HG03565 (cell line): Measurements from ENCODE around the gene CREB3L2.
A peak's percentile ranks its signal among the peaks of the same experiment; 100 is the strongest.
"Not testable (repeated sequence)": the region's sequence is repeated elsewhere in the genome, so short reads cannot be mapped to it uniquely, and the experiment has no call there.

Experiments
- ATAC-seq: cut with Tn5 transposase; IDR thresholded peaks from one replicate; pipeline ENCODE4 v1.9.1; 2021; ENCODE audit warnings: mild to moderate bottlenecking, moderate library complexity; ENCODE audit not compliant: unreplicated experiment

CREB3L2 gene

DNA sequence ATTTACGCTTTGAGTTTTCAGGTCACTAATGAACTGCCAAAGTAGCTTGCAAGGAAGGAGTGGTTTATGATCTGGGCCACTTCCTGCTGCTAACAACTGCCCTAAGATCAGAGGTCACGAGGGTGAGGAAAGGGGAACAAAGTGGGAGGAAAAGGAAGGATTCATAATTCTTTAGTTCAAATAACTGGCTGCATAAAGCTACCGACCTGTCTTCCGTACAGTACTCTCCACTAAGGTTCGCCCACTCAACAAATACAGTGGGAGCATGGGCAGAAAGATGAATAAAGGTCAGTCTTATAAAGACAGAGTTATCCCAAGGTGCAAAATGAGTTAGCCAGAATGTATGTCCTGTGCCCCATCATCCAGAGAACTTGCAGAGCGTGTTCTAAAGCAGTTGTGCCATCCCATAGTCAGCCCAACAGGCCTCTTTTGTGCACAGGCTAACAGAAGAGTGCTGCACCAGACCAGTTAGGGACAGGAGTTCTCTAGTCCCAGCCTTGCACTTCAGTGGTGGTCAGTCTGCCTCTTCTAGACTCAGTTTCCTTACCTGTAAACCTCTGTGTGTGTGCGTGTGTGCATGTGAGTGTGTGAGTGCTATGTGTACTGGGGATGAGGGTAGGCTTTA, 65.9 kb downstream of the CREB3L2 start:
- ATAC-seq: no peak

DNA sequence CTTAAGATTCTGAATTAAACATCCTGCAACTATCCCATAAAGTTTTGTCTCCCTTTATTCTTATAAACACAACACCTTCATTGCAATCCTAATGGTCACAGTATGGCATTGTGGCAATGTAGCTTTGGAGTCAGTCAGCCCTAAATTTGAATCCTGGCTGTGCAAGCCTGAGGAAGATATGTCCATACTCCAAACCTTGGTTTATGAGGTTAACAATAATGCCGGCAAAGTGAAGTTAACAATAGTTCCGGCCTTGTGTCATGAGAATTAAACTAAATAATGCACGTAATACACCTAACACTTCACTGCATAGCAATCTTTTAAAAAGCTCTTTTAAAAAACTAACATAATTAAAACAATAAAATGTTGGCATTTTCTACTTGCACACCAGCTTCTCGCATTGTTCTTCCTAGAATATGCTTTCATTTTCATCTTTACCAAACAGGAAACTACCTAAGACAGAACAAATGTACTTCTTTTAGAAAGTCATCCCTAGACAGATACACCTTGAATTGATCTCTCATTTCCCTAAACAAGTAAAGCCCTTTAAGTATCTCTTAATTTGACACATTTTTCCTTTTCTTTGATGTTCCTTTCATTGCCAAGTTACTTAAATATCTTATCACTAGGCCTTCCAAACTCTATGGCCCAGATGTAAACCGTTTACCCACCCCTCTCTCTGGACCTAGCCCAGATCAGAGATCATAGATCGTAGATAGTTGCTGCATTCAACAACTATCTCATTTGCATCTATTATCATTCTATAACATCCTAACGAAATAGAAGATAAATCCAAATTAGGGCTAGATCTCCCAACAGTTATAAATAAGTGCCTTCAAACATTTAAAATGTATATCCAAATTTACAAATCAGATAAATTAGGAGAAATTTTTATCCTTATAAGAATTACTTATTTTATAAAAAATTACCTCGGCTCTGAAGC, 66.7 kb downstream of the CREB3L2 start:
- peak; percentile 93 for ATAC-seq

DNA sequence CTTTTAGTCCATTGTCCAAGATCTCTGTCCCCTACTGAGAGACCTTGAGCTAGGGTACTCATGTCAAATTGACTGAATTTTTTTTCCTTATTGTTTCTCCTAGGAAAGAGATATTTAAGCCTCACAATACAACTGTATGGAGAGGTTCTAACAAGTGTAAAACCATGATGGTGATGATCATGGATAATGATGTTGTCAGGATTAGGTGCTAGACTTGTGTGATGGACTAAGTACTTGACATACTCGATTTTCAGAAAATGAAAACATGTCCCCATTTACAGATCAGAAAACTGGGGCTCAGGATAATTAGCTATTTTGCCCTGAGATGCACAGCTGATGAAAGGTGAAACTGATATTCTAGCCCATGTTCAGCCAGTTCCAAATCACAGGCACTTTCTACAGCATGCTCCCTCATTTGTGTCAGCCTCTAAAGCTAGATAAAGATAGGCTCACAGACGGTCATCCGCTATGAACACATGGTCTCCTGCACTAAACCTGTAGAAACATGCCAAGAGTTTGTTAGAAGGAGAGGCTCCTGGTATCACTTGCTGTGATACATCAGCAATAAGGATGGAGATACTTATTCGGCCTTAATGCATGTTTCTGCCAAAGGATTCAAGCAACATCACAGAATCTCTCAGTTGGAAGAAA, 67.6 kb downstream of the CREB3L2 start:
- no peak for ATAC-seq

DNA sequence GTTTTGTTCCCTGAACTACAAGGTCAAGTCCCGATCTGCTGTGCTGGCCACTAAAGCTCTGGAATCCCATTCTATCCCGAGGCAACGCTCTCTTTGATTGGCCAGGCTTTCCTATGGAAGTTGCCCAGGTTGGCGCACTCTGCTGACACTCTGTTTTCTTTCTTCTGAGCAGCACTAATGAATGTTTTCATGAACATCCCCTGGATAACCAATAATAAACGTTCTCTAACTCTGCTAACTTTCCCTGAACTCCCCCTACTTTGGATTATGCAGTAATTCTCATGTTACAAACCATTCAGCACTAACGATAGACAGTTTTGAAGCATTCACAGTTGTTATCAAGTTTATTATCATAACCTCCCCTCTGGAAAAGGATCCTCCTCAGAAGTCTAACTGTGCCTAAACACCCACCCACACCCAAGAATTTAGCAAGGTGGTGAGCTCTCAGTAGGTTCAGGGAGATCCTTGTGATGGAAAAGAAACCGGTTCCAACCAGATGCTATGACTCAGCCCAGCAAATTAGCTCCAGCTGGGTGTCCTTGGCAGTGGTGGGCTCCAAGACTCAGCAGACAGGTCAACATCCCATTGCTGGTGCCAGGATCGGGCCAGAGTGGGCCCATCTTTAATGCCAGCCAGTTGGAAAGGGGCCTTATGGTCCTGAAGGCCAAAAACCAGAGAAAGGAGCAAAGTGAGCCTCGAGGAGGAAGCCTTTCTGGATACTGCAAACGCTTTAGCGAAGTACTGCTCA, 68.4 kb downstream of the CREB3L2 start:
- no peak for ATAC-seq

DNA sequence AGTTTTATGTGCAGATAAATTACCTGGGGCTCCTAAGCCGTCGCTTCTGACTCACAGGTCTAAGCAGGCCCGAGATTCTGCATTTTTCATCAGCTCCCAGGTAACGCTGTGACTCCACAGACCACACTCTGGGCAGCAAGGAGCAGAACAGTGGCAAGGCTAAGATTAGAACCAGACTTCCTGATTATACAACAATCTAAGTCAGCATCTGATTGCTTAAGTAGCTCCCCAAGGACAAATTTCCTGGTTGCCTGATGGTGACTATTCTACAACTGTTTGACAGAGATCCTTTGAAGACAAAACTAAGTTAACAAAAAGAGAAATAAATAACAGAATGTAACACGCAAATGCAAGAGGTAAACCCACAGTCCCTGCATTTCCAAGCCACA, 69.0 kb downstream of the CREB3L2 start:
- no peak for ATAC-seq

DNA sequence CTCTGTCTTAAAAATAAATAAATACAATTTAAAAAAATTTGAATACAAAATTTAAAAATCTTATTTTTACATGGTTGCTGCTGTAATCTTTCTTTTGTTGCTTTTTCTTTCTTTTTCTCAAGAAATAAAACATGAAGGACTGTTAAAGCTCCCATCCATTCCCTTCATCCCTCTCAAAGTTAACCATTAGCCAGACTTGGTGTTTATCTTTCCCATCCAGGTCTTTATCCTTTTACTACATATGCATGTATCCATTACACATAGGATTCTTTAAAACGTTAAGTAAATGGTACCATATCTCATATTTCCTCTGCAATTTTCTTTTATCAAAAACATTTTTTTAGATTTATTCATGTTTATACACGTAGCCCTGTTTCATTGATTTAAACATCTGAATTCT, 70.1 kb downstream of the CREB3L2 start:
- no peak for ATAC-seq

DNA sequence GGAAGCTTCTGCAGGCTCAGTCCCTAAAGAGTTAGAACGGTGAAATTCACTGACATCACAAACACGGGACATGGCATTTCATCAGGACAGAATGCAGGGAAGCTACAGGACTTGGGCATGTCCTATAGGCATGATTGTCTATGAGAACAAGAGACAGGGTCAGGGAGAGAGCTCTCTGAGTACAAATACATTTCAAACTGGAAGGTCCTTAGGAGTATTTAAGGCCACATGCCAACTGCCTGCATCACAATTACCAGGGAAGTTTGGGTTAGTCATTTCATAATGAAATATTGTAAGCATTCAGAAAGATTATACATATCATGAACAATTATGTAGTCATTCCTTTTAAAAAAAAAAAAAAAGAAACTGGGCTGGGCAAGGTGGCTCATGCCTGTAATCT, 71.3 kb downstream of the CREB3L2 start:
- no peak for ATAC-seq

DNA sequence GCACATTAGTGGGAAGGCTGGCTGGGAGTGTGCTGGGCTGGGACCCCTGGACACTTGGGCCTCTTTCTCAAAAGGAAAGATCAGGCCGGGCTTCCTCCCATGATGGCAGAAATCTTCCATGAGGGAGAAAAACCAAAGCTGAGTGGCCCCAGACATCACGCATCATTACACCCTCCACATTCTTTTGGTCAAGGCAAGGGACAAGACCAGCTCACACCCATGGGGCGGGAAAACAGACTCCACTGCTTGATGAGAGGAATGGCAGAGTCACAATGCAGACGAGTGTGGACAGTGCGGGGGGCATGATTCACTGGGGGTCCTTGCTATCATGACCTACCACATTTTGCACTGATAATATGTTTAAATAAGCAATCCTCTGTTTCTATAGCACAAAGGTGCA, 73.3 kb downstream of the CREB3L2 start:
- no peak for ATAC-seq

DNA sequence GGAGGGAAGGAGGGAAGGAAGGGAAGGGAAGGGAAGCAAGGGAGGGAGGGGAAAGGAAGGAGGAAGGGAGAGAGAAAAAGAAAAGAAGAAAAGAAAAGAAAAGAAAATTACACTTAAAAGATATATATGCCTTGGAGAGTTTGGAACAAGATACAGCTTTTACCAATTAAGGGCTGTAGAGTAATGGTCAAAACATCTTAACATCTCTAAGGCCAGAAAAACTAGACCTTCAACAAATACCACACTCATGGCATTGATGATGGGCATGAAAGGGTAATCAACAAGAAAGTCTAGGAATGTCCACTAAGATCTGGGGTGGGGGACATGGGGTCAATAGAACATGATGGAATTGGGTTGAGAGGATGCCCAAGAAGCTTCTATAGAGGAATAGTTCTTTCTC, 74.5 kb downstream of the CREB3L2 start:
- no peak for ATAC-seq

DNA sequence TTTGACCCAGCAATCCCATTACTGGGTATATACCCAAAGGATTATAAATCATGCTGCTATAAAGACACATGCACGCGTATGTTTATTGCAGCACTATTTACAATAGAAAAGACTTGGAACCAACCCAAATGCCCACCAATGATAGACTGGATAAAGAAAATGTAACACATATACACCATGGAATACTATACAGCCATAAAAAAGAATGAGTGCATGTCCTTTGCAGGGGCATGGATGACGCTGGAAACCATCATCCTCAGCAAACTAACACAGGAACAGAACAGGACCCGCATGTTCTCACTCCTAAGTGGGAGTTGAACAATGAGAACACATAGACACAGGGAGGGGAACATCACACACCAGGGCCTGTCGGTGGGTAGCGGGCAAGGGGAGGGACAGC, 75.7 kb downstream of the CREB3L2 start:
- ATAC-seq: not testable (repeated sequence)

DNA sequence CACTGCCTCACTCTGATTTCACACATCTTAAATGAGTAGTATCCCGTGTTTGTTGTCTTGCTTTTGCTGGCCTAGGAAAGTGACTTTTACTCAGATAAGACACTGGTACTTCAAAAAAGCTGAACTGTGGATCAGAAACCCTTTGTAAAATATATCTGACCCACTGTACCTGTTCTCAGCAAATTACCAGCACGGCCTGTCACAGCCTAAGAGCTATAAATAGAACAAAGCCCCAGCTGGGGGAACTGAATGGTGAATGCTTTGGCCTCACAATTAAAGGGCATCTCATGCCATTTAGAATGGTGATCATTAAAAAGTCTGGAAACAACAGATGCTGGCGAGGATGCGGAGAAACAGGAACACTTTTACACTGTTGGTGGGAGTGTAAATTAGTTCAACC, 76.1 kb downstream of the CREB3L2 start:
- no peak for ATAC-seq

DNA sequence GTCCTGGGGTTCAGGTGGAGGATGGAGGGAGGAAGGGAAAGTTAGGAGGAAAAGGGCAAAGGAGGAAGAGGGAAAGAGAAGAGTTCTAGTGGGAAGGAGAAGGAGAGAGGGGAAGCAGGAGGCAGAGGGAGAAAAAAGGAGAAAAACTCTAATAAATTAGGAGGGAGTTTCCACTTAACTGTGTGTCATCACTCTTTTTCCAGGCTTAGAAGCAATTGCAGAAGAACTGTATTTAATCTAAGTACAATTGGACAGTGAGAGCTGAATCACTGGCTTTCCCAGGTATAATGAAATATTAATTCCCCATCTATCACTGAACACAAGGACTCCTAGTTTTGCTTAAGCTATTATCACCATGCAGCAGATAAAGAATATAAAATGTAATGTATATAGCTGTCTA, 76.8 kb downstream of the CREB3L2 start:
- no peak for ATAC-seq

DNA sequence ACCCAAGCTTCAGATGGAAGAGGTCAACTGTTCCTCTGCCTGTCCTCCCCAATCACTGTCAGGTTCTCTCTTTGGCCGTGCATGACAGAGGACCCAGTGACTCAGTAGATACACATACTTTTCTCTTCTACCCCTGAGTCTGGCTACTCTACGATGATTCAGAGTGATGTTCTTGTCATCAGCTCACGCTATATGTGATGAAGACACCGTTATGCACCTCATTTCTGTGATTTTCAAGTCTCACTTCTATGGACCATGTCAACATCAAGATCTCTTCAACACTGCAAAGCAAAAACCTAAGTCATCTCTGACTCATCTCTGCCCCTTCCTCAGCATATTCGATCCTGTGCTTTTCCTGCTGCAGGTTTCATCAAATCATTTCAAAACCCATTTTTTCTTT, 78.5 kb downstream of the CREB3L2 start:
- ATAC-seq: no peak

DNA sequence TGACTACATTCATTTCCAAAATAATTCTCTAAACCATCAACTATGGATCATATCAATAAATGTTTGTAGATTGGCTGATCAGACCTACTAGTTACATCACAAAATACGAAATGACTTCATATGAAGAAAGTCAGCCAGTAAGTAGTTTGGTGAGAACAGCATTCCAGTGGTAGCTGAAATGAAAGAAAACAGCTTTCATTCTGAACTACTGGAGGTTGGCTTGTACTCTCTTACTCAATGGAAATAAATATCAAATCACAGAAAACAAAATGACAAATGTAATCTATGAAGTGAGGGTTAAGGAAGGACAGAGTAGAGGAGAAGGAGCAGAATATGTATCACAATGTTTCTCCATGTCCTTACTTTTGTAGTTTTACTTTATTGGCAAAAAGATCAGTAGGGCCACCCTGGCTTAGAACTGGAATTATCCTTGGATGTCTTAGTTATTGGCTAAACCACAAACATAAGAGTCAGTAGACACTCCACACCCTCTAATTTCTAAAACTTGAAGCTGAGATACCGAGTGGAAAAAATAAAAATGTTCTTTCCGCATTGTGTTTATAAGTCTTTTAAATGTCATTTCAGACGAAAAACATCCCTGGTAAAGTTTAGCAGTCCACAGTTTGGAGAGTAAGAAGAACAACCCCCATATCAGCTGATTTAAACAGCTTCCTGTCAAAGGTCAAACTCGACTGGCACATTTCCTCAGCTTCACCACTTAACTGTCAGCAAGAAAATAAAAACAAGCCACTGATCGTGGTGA, 81.1 kb downstream of the CREB3L2 start:
- ATAC-seq: no peak

DNA sequence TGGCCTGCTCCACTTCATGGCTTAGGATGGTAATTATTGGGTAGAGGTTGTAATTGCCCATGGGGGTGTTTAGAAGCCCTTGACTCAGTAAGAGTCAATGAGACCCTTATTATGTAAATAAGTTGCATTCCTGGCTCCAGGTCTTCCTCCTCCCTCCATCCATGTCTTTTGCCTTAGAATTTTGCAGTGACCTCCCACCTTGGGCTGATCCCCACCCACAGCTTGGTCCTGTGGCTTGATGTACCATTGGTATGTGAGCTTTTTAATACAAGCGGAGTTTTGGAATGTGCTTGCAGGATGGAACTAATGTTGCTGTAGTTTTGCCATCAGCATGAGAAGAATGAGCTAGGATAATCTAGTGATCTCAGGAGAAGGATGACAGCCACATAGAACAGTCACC, 81.9 kb downstream of the CREB3L2 start:
- ATAC-seq: no peak

DNA sequence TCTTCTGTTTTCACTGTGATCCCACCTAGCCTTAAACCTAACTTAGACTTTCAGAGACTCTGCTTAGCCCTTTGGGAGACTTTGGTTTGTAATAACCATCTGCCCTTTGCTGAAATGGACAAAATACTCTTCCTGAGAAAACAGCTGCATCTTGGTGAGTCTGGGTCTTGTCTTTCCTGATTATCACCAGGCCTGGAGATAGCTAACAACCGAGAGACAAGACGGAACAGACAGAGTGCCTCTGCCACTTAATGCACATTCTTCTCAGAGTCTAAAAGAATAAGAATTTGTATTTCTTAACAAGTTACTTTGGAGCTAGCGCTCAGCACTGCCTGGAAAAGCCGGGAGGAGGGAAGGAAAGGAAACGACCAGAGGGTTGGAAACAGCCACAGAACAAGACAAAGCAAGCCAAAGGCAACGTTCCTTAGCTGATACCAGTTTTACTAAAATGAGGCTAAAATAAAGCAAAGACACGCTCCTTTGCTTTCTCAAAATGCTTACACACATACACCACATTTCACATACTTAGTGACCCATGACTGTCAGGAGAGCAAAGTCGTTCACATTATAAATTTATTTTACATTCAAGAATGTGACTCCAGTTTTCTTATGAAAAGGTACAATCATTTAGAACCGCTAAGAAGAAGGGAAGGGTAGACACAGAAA, 84.8 kb downstream of the CREB3L2 start:
- no peak for ATAC-seq

DNA sequence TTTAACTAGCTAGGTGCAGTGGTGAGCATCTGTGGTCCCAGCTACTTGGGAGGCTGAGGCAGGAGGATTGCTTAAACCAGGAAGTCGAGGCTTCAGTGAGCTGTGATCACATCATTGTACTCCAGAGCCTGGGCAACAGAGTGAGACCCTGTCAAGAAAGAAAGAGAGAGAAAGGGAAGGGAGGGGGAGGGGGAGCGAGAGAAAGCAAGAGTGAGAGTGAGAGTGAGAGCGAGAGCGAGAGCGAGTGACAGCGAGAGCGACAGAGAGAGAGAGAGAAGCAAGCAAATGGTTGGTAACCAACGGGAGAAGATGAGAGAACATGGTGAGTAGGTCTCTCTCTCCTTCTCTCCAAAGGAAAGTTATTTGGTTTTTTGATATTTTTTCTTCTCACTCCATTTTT, 85.3 kb downstream of the CREB3L2 start:
- no peak for ATAC-seq

DNA sequence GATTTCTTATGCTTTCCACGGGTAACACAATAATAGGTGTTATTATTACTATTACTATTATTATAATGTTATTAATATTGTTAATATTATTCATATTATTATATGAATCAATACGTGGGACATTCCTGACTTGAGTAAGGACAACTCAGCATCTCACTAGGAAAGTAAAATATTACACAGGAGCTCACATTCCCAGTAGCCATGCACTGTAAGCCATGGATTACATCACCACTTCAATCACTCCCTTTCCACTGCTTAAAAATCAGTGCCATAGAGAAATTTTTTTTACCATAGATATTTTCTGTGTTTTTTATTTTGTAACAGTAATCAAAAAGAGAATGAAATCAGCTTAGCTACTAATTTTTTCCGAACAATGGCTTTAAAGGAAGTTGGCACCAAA, 86.6 kb downstream of the CREB3L2 start:
- no peak for ATAC-seq

DNA sequence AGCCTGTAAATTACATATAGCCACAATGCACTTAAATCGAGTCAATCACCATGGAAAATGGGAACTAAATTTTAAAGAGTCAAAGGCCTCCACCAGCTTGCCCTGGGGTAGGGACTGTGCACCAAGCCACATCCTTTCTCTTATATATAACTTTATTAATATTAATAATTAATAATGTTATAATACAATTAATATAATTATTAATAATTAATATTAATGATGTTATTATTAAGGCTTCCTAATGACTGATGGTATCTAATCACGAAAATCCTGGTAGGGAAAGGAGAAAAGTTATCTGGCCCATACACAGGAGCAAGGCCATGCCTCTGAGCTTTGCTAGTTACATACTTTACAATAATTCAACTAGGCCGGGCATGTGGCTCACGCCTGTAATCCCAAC, 87.9 kb downstream of the CREB3L2 start:
- ATAC-seq: no peak

DNA sequence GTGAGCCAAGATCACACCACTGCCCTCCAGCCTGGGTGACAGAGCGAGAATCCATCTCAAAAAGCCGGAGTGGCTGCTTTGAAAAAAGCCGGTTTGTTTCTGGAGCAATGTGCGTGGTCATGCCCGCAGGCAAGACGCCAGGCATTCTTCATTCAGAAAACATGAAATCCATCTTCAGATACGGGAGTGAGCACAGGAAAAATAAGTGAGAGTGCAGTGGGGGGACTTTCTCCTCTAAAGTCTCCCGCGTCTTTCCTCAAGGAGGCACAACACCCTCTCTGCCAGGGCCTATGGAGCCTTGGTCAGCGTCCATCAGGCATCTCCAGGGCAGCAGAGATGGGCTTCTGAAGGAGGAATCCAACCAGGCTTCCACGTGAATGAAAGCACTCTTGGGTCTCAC, 92.8 kb downstream of the CREB3L2 start:
- ATAC-seq: no peak
